AML-193 (cell line): ENCODE measurements around the gene AOAH.

Source experiments
- DNase-seq, 2 experiments: peaks; one replicate each; lab custom pipeline; 2025; lab: John Stamatoyannopoulos, UW

Gene AOAH

GRCh38 chr7:36549029-36549428 lies 175.3 kb downstream of the AOAH start:
- DNase-seq = no peak

GRCh38 chr7:36547416-36547815 lies 176.9 kb downstream of the AOAH start:
- DNase-seq = no peak

GRCh38 chr7:36546331-36546730 lies 178.0 kb downstream of the AOAH start:
- no peak for DNase-seq

- no peak for DNase-seq
Observed at GRCh38 chr7:36545291-36545690, 179.0 kb downstream of the AOAH start.

GRCh38 chr7:36538126-36538525 lies 186.2 kb downstream of the AOAH start:
- DNase-seq = no peak

- DNase-seq = no peak
Observed at GRCh38 chr7:36535866-36536664, 188.2 kb downstream of the AOAH start.

GRCh38 chr7:36533717-36534116 lies 190.6 kb downstream of the AOAH start:
- no peak for DNase-seq

- no peak for DNase-seq
Observed at GRCh38 chr7:36532981-36533499, 191.3 kb downstream of the AOAH start.

- DNase-seq = no peak
Observed at GRCh38 chr7:36531951-36532350, 192.3 kb downstream of the AOAH start.

GRCh38 chr7:36530456-36530855 lies 193.8 kb downstream of the AOAH start:
- DNase-seq = no peak

- DNase-seq = no peak
Observed at GRCh38 chr7:36527549-36527913, 196.8 kb downstream of the AOAH start.

GRCh38 chr7:36526863-36527548 lies 197.3 kb downstream of the AOAH start:
- DNase-seq = no peak

GRCh38 chr7:36523371-36524101 lies 200.8 kb downstream of the AOAH start:
- DNase-seq = no peak

GRCh38 chr7:36522453-36523007 lies 201.8 kb downstream of the AOAH start:
- DNase-seq = no peak

GRCh38 chr7:36521911-36522310 lies 202.4 kb downstream of the AOAH start:
- DNase-seq = no peak

GRCh38 chr7:36521133-36521532 lies 203.2 kb downstream of the AOAH start:
- DNase-seq = no peak

GRCh38 chr7:36515847-36516246 lies 208.4 kb downstream of the AOAH start:
- no peak for DNase-seq

GRCh38 chr7:36514289-36515243 lies 209.7 kb downstream of the AOAH start:
- DNase-seq = no peak

- DNase-seq = no peak
Observed at GRCh38 chr7:36513393-36513792, 210.9 kb downstream of the AOAH start.

GRCh38 chr7:36512616-36513015 lies 211.7 kb downstream of the AOAH start:
- DNase-seq = no peak

- no peak for DNase-seq
Observed at GRCh38 chr7:36509962-36510361, 214.3 kb downstream of the AOAH start.
